Panc1 (cell line): Measurements from ENCODE around the gene RAI1.

Experiments
- CTCF ChIP-seq: fragments of 450-650 bp; IDR thresholded peaks from 2 replicates; pipeline ENCODE4 v1.5.1; 2017; ENCODE audit warnings: mild to moderate bottlenecking
- REST ChIP-seq, 2 experiments: IDR thresholded peaks; 2 replicates each; pipeline ENCODE4 v1.6.1; 2011 to 2012; ENCODE audit warnings: low read depth in 2 of 2, control low read depth in 1 of 2, low read length in 1 of 2, mild to moderate bottlenecking in 1 of 2, moderate library complexity in 1 of 2; ENCODE audit not compliant: insufficient read depth in 1 of 2
- TCF7L2 ChIP-seq: IDR thresholded peaks from 2 replicates; pipeline ENCODE4 v1.6.1; 2011; ENCODE audit warnings: mild to moderate bottlenecking, low read depth, low read length, inconsistent platforms

- TF ChIP-seq CTCF (no peak), REST (IDR thresholded peaks at IDR 0.05; ENCODE audit: insufficient read depth in 1 of 2, low read depth in 2 of 2, low read length in 1 of 2) (no peak), TCF7L2 (no peak)
These were observed 124.8 kb downstream of the RAI1 start for GRCh38 chr17:17806035-17806434.
